Measurements from ENCODE around the gene TECR.

GRCh38 chr19:14563590-14563926 is 34.2 kb downstream of the TECR start:
- TF ChIP-seq POLR2A (IDR thresholded peaks at IDR 0.05; ENCODE audit: low read depth, low read length) = no peak
- TF ChIP-seq POLR2AphosphoS5 (IDR thresholded peaks at IDR 0.05; ENCODE audit: low read depth, low read length) = no peak
- no peak for TF ChIP-seq SPI1 (IDR thresholded peaks at IDR 0.05; ENCODE audit: low read depth, low read length)
